Measurements from ENCODE around the gene DPP9. TPM values are rescaled to one million over a fixed set of nuclear protein-coding genes. Genes with fewer than 3 reads are reported as not detected.

The DPP9 gene
- total RNA-seq, 2 donors from 2014 or later = 41.8 to 43.0 TPM

- ATAC-seq (no peak), DNase-seq (no peak)
- intact Hi-C loops (cut with DNase I) = no loop called here
Observed at GRCh38 chr19:4673216-4673615, 50.4 kb downstream of the DPP9 start.

- no peak for DNase-seq
- ATAC-seq = no peak
- intact Hi-C loops (cut with DNase I) = no loop called here
Observed at GRCh38 chr19:4671185-4671851, 52.3 kb downstream of the DPP9 start.

DNA sequence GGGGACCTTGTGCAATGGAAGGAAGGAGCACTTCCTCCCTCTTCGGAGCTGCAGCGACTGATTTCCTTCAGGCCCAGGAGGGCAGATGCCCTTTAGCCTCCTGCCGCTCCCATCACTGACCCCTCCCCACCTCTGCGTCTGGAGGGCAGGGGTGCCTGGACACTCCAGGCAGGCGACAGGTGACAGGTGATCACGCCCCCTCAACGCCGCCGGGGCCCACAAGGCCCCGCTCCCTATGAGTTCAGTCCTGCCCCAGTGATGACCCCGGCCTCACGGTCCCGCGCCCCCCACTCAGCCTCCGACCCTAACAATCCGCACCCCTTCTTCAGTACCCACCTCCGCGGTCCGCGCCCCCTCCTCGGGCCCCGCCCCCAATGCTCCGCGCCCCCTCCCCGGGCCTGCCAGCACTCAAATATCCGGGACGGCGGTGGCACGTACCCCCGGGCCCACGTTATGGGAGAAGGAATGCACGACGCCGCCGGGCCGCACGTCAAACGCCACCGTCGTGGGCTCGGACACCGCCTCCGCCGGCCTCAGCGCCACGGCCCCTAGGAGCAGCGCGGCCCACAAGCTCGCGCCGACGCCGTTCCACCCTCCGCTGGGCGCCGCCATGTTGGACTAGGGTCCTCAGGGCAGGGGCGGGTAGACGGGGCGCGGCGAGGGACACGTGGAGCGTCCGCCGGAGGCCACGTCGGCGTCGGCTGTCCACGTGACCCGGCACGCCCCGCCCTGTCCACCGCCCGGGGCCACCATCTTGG, 53.7 kb downstream of the DPP9 start, which contains the start of gene MYDGF:
Gene MYDGF (minus strand): TSS at position 620 of the 758 bp plus-strand sequence. CDS start 8 bp downstream, at position 612.
- peak; percentile 99 to 100 for ATAC-seq
- DNase-seq = peak; percentile 96
- intact Hi-C loops (cut with DNase I) = no loop called here

DNA sequence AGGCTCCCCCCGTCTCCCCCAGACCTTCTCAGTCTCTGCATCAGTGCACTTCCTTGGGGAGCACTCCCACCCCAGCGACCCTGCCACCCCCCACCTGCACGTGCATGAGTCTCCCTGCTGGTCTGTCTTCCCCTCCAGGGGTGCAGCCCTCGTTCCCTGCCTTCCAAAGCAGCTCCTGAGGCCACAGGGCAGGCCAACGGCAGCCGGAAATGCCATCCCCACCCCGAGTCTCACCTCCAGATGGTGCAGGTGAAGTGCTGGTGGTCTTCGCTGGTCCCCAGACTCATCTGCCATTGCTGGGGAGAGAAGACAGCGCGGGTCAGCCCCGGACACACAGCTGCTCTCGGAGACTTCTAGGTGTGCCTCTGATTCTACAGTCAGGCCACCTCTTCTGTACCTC, 59.0 kb downstream of the DPP9 start:
- DNase-seq = no peak
- intact Hi-C loops (cut with DNase I) = no loop called here

GRCh38 chr19:4662812-4663211, 60.8 kb downstream of the DPP9 start:
- DNase-seq = no peak
- intact Hi-C loops (cut with DNase I) = no loop called here
- ATAC-seq = no peak

More for the DNA sequence above, 59.0 kb downstream of the DPP9 start:
- no peak for ATAC-seq

DNA sequence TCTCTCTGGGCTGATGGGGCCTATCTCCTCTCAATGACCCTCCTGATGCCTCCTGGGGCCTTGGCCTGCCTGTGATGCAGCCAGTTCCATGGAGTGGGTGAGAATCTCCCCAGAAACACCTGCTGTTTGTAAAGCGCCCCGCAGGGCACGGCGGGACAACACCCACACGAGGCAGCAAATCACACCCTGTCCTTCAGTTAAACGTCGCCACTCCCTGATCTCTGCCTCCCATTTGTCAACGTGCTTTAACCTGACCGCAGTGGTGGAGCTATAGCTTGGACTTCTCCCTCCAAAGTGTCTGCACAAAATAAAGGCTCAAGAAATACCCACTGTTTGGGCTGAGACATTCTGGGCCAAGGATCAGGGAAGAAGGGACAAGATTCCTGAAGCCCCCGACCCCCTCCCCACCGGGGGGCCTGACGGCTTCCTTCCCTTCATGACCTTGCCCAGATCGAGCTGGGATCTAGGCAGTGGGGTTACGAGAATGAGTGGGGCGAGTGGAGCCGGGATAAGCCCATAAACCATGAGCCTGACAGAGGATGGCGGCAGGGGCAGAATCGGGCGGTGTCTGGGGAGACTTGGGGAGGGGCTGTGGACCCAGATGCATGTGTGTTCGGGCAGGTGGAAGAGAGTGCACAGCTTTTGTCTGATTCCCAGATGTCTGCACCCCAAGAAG, 61.5 kb downstream of the DPP9 start:
- intact Hi-C loops (cut with DNase I) = no loop called here
- DNase-seq (no peak), ATAC-seq (no peak)

GRCh38 chr19:4660993-4661392, 62.6 kb downstream of the DPP9 start:
- ATAC-seq (no peak), DNase-seq (no peak)
- intact Hi-C loops (cut with DNase I) = no loop called here

DNA sequence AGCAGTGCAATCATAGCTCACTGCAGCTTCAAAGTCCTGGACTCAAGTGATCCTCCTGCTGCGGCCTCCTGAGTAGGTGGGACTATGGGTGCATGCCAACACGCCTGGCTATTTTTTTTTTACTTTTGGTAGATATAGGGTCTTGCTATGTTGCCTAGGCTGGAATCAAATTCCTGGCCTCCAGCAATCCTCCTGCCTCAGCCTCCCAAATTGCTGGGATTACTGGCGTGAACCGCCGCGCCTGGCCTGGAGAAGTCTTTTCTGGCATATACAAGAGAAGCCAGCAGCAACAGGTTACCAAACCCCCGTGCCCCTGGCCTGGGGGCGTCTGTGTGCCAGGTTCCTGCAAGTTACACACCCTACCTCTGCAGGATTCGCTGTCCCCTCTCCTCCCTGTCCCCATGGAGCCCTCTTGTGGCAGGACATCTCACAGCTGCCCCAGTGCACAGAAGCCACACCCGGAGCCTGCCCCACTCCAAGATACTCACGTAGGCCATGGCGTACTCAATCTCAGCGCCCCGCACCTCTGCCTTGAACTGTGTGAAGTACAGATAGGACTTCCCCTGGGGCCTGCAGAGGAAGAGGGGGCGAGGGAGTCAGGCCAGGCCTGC, 63.4 kb downstream of the DPP9 start:
- ATAC-seq (peak in 1 of 2 donors; percentile 25), DNase-seq (no peak)
- intact Hi-C loops (cut with DNase I) = no loop called here

- intact Hi-C loops (cut with DNase I) = no loop called here
- ATAC-seq (no peak), DNase-seq (no peak)
Observed at GRCh38 chr19:4657835-4658234, 65.8 kb downstream of the DPP9 start.

DNA sequence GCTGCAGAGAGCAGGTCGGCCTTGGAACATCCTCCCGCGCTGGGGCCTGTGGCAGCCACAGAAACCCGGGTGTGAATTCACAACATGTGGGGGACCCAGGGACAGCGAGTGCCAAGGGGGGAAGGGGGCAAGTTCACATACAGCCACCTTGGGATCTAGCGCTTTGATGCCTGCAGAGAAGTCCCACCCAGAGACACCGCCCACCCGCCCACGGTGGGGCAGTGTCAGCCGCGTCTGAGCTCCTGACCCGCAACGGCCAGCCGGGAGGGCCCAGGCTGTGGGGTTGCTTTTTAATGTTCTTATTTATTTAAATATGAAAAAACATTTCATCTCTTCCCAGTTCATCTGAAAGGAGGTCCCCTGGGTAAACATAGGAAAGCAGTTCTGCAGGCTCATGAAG, 66.4 kb downstream of the DPP9 start:
- no peak for DNase-seq
- ATAC-seq = no peak
- intact Hi-C loops (cut with DNase I) = no loop called here

DNA sequence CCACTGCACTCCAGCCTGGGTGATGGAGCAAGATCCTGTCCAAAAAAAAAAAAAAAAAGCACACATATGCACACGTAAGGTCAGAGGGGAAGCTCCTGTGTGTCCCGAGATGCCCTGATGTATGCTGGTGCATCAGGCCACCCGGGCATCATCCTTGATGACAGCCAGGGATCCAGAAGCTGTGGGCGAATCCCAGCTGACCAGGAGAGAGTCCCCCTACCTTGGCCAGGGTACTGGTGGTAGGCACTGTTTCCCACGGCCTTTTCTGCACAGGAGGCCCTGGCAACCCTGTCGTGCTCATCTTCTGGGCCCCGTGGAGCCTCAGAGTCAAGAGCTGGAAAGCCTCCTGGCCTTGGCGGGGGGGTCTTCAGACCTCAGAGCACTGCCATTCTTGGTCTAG, 67.5 kb downstream of the DPP9 start:
- ATAC-seq (no peak), DNase-seq (no peak)
- intact Hi-C loops (cut with DNase I) = no loop called here

- ATAC-seq = no peak
- intact Hi-C loops (cut with DNase I) = no loop called here
- DNase-seq = no peak
Observed at GRCh38 chr19:4654437-4655361, 68.9 kb downstream of the DPP9 start.

GRCh38 chr19:4653793-4654436, 69.7 kb downstream of the DPP9 start:
- intact Hi-C loops (cut with DNase I) = no loop called here
- ATAC-seq = peak in 1 of 2 donors; percentile 6
- DNase-seq = no peak

DNA sequence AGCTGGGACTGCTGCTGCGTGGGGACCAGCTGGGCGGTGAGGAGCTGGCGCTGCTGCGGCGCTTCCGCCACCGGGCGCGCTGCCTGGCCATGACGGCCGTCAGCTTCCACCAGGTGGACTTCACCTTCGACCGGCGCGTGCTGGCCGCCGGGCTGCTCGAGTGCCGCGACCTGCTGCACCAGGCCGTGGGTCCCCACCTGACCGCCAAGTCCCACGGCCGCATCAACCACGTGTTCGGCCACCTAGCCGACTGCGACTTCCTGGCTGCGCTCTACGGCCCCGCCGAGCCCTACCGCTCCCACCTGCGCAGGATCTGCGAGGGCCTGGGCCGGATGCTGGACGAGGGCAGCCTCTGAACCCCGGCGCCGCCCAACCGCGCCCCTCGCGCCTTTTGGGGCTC, 71.6 kb downstream of the DPP9 start:
- no peak for ATAC-seq
- intact Hi-C loops (cut with DNase I) = no loop called here
- no peak for DNase-seq

- no peak for DNase-seq
- no peak for ATAC-seq
Observed at GRCh38 chr19:4650159-4650558, 73.5 kb downstream of the DPP9 start.

DNA sequence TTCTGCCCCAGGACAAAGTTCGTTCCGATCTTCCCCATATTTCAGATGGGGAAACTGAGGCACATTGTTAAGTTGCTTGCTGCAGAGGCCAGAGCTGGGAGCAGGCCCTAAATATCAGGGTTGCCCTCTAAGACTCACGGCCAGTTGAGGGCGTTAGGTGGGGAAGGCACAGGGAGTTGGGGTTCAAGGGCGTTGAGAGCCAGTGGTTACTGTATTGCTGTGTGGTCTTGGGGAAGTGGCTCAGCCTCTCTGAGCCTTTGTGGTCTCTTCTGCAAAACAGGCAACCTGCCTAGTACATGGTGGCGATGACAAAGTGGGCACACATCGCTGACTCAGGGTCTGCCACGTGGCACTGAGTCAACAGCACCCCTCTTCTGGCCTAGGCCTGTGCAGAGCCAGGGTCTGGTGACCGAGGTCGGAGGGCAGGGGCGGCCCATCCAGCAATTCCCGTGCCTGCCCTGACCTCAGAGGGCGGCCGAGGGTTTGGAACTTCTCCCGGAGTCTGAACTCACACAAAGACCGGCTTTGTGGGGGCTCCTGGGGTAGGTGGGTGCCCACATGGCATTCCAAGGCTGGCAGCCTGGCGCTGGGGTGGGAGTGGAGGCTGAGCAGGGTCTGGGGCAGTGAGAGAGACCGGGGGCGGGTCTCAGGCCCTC, 74.1 kb downstream of the DPP9 start:
- DNase-seq (no peak), ATAC-seq (no peak)
- intact Hi-C loops (cut with DNase I) = no loop called here

More at GRCh38 chr19:4650159-4650558, 73.5 kb downstream of the DPP9 start:
- intact Hi-C loops (cut with DNase I) = no loop called here

DNA sequence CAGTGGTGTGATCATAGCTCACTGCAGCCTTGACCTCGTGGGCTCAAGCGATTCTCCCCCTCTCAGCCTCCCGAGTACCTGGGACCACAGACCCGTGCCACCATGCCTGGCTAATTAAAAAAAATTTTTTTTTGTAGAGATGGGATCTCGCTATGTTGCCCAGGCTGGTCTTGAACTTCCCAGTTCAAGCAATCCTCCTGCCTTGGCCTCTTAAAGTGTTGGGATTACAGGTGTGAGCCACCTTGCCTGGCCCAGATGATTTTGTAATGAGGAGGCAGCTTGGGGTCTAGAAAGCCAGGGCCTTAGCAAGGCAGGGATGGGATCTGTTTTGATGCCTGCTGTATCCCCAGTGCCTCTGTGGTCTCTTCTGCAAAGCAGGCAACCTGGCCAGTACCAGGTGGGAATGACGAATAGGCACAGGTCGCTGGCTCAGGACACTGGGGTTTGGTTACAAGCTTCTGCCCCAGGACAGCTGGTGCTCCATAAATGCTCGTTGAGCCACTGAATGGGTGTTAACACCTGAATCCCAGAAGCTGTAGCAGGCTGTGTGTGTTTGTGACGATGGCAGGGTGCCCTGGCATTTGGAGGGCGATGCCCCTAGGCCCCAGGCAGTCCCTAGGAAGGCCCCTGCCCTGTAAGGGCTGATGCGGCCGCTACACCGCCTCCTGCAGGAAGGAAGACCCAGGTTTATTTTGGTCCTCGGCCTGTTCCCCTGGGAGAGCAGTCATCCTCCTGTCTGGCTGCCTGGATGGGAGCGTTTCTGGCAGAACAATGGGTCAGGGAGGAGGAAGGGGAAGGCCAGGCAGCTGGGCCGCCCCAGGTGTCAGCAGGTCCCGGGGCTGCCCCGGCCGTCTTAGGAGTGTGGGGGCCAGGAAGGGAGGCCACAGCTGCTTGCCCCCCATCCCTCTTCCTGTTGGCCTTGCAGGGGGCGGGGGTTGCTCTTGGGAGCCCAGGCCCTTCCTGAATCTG, 75.7 kb downstream of the DPP9 start:
- ATAC-seq (peak; percentile 84 to 88), DNase-seq (peak; percentile 83)
- intact Hi-C loops (cut with DNase I) = no loop called here

Data from left cardiac atrium (tissue), 4 donors.